ENCODE results near the gene AHNAK.

DNA sequence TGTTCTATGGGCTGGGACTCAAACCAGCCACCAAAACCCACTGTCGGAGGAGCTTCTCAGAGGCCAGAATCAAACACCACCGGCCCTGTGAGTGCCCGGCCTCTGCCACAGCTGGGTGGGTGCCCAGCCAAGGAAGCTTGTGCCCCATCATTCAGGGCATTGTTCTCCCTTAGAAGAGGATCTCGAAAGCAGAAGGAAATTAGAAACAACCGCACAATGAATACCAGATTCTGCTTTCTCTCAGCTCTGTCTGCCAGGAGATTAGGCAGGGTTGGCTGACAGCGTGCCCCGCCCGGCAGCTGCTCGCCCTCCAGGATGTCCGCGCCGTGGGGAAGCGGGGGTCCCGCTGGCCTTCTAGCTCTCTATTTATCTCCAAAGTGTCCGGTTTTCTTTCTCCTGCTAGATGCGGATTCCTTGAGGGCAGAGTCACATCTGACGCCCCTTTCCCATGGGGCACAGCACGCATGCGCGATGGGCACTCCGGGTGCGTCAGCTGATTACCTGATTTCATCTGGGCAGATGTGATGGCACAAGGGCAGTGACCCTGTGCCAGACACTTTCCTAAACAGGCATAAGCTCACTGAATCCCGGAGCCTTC, 102.3 kb downstream of the AHNAK start:
- TF ChIP-seq POLR2A (IDR thresholded peaks at IDR 0.05; ENCODE audit: low read length) = no peak
- TF ChIP-seq, protein P1, sequence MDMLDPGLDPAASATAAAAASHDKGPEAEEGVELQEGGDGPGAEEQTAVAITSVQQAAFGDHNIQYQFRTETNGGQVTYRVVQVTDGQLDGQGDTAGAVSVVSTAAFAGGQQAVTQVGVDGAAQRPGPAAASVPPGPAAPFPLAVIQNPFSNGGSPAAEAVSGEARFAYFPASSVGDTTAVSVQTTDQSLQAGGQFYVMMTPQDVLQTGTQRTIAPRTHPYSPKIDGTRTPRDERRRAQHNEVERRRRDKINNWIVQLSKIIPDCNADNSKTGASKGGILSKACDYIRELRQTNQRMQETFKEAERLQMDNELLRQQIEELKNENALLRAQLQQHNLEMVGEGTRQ (IDR thresholded peaks at IDR 0.05) = no peak
- no peak for TF ChIP-seq RFX5 (IDR thresholded peaks at IDR 0.05)
- TF ChIP-seq, protein P2, sequence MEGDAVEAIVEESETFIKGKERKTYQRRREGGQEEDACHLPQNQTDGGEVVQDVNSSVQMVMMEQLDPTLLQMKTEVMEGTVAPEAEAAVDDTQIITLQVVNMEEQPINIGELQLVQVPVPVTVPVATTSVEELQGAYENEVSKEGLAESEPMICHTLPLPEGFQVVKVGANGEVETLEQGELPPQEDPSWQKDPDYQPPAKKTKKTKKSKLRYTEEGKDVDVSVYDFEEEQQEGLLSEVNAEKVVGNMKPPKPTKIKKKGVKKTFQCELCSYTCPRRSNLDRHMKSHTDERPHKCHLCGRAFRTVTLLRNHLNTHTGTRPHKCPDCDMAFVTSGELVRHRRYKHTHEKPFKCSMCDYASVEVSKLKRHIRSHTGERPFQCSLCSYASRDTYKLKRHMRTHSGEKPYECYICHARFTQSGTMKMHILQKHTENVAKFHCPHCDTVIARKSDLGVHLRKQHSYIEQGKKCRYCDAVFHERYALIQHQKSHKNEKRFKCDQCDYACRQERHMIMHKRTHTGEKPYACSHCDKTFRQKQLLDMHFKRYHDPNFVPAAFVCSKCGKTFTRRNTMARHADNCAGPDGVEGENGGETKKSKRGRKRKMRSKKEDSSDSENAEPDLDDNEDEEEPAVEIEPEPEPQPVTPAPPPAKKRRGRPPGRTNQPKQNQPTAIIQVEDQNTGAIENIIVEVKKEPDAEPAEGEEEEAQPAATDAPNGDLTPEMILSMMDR (IDR thresholded peaks at IDR 0.05) = no peak
- TF ChIP-seq, protein P3, sequence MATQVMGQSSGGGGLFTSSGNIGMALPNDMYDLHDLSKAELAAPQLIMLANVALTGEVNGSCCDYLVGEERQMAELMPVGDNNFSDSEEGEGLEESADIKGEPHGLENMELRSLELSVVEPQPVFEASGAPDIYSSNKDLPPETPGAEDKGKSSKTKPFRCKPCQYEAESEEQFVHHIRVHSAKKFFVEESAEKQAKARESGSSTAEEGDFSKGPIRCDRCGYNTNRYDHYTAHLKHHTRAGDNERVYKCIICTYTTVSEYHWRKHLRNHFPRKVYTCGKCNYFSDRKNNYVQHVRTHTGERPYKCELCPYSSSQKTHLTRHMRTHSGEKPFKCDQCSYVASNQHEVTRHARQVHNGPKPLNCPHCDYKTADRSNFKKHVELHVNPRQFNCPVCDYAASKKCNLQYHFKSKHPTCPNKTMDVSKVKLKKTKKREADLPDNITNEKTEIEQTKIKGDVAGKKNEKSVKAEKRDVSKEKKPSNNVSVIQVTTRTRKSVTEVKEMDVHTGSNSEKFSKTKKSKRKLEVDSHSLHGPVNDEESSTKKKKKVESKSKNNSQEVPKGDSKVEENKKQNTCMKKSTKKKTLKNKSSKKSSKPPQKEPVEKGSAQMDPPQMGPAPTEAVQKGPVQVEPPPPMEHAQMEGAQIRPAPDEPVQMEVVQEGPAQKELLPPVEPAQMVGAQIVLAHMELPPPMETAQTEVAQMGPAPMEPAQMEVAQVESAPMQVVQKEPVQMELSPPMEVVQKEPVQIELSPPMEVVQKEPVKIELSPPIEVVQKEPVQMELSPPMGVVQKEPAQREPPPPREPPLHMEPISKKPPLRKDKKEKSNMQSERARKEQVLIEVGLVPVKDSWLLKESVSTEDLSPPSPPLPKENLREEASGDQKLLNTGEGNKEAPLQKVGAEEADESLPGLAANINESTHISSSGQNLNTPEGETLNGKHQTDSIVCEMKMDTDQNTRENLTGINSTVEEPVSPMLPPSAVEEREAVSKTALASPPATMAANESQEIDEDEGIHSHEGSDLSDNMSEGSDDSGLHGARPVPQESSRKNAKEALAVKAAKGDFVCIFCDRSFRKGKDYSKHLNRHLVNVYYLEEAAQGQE (IDR thresholded peaks at IDR 0.05) = no peak

Data from A549 (cell line).